Activated CD4-positive, alpha-beta T cell treated with anti-CD3 and anti-CD28 coated beads for 48 hours (primary cell): ENCODE measurements around the gene DPYSL5.
"Not testable (repeated sequence)": the region's sequence is repeated elsewhere in the genome, so short reads cannot be mapped to it uniquely, and the experiment has no call there.

Experiments used
- DNase-seq: peaks from one replicate; pipeline ENCODE4 v3.0.0-alpha.2; 2020

Gene DPYSL5

GRCh38 chr2:26847655-26848335 is at the start of gene DPYSL5:
DPYSL5 (plus strand) TSS chr2:26848132; CDS start chr2:26898500, 50,368 bp downstream.
- peak; percentile 24 for DNase-seq

DNA sequence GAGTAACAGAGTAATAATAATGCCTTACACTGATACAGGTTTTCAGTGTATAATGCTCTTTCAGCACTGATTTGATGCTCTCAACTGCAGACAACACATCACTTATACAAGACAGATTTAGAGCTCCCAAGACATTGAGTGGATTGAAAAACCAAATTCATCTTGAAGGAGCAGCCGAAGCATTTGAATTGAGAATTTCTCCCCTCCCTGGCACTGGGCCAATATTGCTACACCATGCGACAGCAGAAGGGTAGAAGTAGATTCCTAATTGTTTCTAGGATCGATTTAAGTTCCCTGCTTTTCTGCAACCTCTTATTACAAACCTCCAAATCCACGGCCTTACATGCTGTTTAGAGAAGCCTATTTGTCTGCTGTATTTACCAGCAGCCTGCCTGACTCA is 46.6 kb upstream of the DPYSL5 start:
- no peak for DNase-seq

- no peak for DNase-seq
Observed at GRCh38 chr2:26801796-26802195, 46.1 kb upstream of the DPYSL5 start.

DNA sequence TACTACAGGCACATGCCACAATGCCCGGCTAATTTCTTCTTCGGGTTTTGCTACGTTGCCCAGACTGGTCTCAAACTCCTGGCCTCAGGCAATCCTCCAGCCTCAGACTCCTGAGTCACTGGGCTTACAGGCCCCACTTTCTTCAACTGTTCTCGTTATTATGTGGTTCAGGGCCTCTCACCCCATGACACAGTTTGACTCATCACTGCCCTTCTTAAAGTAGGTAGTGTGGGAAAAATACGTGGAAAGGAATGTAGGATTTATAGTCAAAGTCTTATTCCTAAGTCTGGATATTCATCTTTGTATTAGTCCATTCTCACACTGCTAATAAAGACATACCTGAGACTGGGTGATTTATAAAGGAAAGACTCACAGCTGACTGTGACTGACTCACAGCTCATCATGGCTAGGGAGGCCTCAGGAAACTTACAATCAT is 42.7 kb upstream of the DPYSL5 start:
- no peak for DNase-seq

DNA sequence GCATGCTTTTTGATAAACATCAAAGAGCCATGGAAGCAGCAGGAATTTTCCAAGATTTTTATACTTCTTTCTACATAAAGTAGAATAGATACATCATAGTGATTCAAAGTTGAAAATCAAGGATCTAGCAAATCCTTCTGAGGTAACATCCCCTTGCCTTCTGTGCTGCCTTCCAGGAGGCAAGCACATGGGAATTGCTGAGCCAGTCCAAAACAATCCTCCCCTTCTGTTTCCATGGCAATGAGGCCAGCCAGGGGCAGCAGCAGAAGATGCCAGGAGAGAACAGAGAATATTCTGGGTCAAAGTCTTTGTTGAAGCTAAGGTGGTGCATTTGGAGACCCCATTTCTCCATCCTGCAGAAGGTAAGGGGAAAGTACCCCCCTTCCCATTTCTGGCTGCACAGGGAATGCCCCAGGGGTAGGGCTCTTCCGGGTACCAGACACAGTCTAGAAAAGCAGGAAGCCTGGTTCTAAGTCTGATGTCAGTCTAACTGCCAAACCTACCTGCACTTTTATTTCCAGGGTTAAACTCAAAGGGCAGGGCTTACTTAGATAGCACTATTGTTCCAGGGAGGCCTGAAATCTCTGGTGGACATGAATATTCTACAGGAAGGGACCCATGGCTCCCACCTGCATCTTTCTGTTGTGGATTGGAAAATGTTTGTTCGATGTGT is 40.0 kb upstream of the DPYSL5 start:
- DNase-seq: no peak

DNA sequence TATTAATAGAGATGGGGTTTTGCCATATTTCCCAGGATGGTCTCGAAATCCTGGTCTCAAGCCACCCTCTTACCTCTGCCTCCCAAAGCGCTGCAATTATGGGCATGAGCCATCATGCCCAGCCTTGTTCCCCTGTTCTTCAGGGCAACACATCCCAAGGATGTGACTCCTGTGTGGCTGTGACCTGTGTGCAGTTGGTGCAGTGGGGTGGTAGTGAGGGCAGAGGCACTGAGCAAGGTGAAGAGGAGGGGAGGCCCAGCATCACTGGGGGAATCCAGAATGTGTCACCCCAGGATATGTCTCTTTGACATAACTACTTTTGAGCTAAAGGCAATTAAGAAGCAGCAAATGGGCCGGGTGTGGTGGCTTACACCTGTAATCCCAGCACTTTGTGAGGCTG is 38.7 kb upstream of the DPYSL5 start:
- DNase-seq: peak; percentile 8

- no peak for DNase-seq
Observed at GRCh38 chr2:26809876-26810577, 37.9 kb upstream of the DPYSL5 start.

DNA sequence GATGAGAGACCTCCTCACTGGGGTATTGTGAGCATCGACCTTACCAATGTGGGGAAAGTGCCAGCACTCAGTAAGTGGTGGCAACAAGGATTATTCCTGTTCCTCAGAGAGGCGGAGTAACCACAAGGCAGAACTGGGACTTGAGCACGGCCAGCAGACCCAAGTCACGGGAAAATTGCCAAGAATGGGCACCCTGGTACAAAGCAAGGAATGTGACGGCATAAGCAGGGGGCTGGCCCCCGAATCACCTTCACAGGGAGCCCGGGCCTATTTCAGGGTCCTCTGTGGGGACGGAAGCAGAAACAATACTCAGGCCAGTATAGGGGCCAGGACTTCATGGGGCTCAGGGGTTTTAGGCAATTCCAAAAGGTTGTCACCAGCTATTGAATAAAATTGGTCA is 36.7 kb upstream of the DPYSL5 start:
- DNase-seq: no peak

DNA sequence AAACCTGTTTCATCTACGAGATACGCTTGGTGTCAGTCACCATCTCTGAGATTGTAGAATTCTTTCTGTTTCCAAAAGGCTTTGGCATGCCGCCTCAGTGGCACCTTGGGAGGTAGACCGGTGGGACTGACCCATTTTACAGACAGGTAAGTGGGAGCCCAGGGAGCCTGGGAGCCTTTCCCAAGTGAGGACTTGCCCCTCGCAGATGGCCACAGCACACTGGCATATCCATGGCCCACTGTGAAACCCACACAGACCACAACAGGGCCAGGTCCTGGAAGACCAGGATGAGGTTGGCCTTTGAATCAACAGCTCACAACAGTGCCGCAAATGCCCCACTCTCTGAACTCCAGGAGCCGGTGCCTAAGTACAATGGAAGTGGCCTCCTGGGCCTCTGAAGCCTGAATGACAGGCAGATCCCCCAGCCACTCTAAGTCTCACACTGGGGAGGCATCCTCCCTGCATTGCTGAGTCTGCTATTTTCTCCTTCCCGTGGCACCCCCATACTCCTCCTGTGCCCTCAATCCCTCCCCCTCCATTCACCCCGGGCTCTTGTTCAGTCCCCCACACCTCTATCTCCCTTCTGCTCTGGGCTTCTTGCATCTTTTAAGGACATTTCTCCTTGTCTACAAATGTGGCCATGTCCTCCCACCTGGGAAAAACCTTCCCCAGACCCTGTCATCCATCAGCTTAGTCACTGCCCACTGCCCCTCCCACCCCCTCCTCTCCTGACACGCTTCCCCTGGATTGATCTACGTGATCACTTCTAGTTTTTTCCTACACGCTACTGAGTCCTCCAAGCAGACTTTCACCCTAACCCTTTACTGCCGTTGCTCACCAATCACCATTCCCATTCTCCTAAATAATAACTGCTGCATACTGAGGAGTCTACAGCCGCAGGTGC is 35.9 kb upstream of the DPYSL5 start:
- DNase-seq: no peak

DNA sequence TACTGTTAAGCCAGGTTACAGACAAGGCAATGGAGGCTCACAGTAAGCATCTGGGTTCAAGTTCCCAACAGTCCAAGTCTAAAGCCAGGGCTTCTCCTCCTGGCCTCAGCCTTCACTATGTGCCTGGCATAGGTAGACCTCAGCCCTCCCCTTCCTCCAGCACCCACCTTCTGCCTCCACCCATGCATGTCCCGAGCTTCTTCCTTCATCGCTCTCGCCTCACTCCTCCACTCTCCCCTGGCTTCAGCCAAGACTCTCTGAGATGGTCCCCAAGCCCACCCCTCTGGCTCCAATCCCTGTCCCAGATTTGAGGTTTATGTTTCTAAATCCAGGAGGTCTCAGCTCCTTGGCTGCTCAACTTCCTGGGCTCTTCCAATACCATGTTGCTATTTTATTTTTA is 35.2 kb upstream of the DPYSL5 start:
- DNase-seq: no peak

DNA sequence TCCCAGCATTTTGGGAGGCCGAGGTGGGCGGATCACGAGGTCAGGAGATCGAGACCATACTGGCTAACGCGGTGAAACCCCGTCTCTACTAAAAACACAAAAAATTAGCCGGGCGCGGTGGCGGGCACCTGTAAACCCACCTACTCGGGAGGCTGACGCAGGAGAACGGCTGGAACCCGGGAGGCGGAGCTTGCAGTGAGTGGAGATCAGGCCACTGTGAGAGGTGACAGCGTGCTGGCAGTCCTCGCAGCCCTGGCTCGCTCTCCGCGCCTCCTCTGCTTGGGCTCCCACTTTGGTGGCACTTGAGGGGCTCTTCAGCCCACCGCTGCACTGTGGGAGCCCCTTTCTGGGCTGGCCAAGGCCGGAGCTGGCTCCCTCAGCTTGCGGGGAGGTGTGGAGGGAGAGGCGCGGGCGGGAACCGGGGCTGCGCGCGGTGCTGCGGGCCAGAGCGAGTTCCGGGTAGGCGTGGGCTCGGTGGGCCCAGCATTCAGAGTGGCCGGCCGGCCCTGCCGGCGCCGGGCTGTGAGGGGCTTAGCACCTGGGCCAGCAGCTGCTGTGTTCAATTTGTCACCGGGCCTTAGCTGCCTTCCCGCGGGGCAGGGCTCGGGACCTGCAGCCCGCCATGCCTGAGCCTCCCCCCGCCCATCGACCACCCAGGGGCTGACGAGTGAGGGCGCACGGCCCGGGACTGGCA is 33.7 kb upstream of the DPYSL5 start:
- not testable (repeated sequence) for DNase-seq

DNA sequence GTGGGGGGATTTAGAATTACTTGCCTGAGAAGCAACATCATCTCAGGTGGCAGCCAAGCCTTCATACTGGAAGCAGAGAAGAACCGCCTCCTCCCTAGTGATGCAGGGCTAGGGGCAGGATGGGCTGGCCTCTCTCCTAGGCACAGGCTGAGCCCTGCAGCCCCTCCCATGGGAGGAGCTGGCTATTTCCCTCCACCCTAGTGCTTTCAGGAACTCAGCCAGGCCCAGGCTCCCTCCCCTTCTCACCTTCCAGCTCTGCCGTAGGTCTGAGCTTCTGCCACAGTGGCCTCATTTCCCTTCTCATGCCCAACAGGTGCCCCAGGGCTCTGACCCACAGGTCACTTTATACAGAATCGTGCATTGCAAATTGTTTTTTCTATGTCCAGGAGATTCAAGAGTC is 31.0 kb upstream of the DPYSL5 start:
- DNase-seq: no peak

DNA sequence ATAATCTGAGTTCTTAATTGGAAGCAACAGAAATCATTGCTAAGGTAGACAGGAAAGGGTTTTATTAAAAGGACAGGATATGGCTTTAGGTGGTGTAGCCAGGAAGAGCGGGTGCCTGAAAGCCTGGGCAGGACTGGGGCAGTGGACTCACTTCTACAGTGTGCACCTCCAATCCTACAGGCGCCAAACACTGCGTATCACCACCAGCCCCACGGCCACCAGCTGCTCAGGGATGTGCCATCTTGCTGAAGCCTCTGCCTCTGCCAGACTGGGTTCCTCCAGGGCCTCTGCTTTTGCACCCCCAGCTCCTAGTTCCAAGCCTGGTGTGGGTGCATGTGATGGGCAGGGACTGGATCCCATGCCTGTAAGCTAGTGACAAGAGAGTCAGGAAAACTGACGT is 29.7 kb upstream of the DPYSL5 start:
- DNase-seq: no peak

- DNase-seq: no peak
Observed at GRCh38 chr2:26818972-26819371, 29.0 kb upstream of the DPYSL5 start.

DNA sequence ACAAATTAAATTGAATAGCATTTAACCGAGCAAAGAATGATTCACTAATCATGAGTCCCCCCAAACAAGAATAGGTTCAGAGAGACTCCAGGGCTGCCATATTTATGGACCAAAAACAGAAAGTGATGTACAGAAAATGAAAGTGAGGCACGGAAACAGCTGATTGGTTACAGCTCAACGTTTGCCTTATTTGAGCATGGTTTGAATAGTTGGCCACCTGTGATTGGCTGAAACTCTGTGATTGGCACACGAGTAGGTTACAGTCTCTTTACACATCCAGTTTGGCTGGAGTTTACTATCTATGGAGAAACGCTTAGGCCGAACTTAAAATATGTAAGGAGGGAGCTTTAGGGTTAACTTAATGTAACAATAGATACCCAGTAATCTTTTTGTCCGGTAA is 27.0 kb upstream of the DPYSL5 start:
- DNase-seq: no peak

- no peak for DNase-seq
Observed at GRCh38 chr2:26822877-26823276, 25.1 kb upstream of the DPYSL5 start.

GRCh38 chr2:26838121-26838906 is 9.6 kb upstream of the DPYSL5 start:
- DNase-seq: no peak

GRCh38 chr2:26840937-26841610 is 6.9 kb upstream of the DPYSL5 start:
- no peak for DNase-seq

DNA sequence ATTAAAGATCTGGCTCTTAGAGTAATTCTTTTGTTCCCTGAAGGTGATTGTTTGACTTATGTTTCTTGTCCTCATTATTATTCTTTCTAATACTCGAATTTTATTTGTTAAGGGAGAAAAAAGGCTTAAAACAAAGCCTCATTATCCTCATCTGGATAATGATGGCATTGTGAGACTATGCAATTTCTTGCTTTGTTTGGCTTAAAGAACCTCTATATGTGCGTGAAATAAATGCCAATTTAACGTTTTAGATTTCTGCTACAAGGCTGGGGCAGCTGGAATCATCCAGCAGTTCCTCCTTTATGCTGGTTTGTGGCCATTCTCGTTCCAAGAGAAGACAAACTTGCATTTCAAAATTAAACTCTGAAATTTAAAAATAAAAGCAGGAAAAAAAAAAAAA is 4.9 kb upstream of the DPYSL5 start:
- DNase-seq: no peak

DNA sequence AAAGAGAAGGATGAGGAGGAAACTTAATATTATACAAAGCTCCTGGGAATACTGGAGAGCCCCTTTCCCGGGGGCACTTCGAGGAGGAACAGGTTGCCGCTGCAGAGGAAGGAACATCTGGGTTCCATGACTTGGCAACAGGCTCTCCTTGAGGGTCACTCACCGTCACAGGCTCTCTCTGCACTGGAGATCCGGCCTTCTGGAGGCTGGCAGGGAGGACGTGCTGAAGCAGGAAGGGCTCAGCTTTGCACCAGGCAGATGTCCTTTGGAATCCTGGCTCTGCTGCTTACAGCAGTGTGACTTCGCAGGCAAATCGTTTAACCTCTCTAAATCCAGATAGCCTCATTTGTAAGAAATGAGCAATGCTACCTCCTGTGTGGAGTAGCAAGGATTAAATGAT is 2.9 kb upstream of the DPYSL5 start:
- DNase-seq: no peak
